Heart left ventricle (tissue), 16 donors: Measurements from ENCODE around the gene LGALS16. TPM values are rescaled to one million over a fixed set of nuclear protein-coding genes. Genes with fewer than 3 reads are reported as not detected.

Experiments
- ATAC-seq, 4 donors: fragments of 200-7000 bp; cut with Tn5 transposase; one replicate each; pipeline ENCODE4 v1.9.1; 2020 to 2022; ENCODE audit warnings: moderate library complexity in 4 of 4, mild to moderate bottlenecking in 3 of 4, moderate number of reproducible peaks in 1 of 4
- DNase-seq, 5 donors: peaks; one replicate each; pipeline ENCODE4 v3.0.0-alpha.2; 2020
- H3K27ac ChIP-seq, 12 donors: fragments of 200-600 bp; sonication (generic) in 4 of 12; one replicate each; pipeline versions ENCODE4 v1.5.0 to v1.8.0; 2016 to 2022; ENCODE audit warnings: mild to moderate bottlenecking in 2 of 12
- H3K27me3 ChIP-seq, 9 donors: fragments of 200-600 bp; sonication (generic) in 2 of 9; one replicate each; pipeline versions ENCODE4 v1.5.1 to v1.8.0; 2016 to 2022; ENCODE audit warnings: mild to moderate bottlenecking in 3 of 9
- H3K36me3 ChIP-seq, 9 donors: fragments of 200-600 bp; sonication (generic) in 2 of 9; one replicate each; pipeline versions ENCODE4 v1.5.0 to v1.8.0; 2018 to 2022; ENCODE audit warnings: mild to moderate bottlenecking in 2 of 9
- H3K4me1 ChIP-seq, 12 donors: fragments of 200-600 bp; sonication (generic) in 4 of 12; one replicate each; pipeline versions ENCODE4 v1.5.0 to v1.8.0; 2016 to 2022; ENCODE audit warnings: mild to moderate bottlenecking in 3 of 12
- H3K4me3 ChIP-seq, 12 donors: fragments of 200-600 bp; sonication (generic) in 4 of 12; one replicate each; pipeline versions ENCODE4 v1.5.0 to v1.8.0; 2017 to 2022; ENCODE audit warnings: mild to moderate bottlenecking in 9 of 12, moderate library complexity in 4 of 12
- H3K9me3 ChIP-seq, 12 donors: fragments of 200-600 bp; sonication (generic) in 4 of 12; one replicate each; pipeline versions ENCODE4 v1.5.0 to v1.8.0; 2016 to 2022; ENCODE audit warnings: mild to moderate bottlenecking in 1 of 12
- CTCF ChIP-seq, 12 donors: fragments of 200-600 bp; sonication (generic) in 4 of 12; IDR thresholded peaks; one replicate each; pipeline versions ENCODE4 v1.5.0 to v1.8.0; 2018 to 2022; ENCODE audit warnings: antibody characterized with exemption in 12 of 12, mild to moderate bottlenecking in 5 of 12
- POLR2A ChIP-seq, 2 donors: fragments of 450-650 bp; IDR thresholded peaks; one replicate each; pipeline ENCODE4 v1.6.1; 2017; ENCODE audit warnings: antibody characterized with exemption in 2 of 2, mild to moderate bottlenecking in 2 of 2, moderate library complexity in 2 of 2
- WGBS, 4 donors: extraction: QIAGEN DNeasy Blood & Tissue Kit in 2 of 4; methylation state at CpG; one replicate each; pipeline versions ENCODE4 v1.1.5 to v1.1.7; 2013 to 2018; 5-methylcytosine and 5-hydroxymethylcytosine counted together
- intact Hi-C, 10 donors: fragments of 100-400 bp; cut with DNase I; formaldehyde crosslinking; loops; one replicate each; pipeline versions ENCODE4 v1.11.1 to v1.14.2; 2022
- polyA plus RNA-seq, 2 donors: library from polyadenylated mRNA; stranded (reverse); fragments of 200-250 nt; gene quantifications; one replicate each; pipeline ENCODE4 v1.2.3, GENCODE V29; 2013
- total RNA-seq, 9 donors: library from RNA; depleted of rRNA in 2 of 9; stranded (reverse); fragments of >200 nt in 2 of 9; fragmentation: NEBNext Ultra II Directional in 3 of 9; extraction: Animal tissue kit (Norgen Biotek cat#: 25700) in 3 of 9; gene quantifications; one replicate each; pipeline versions ENCODE4 v1.1.0 to v1.2.4, GENCODE V29; 2016 to 2023
- donor health status: ischemic (EF 13 %, LVEDD 7.1; RV severe dilation, severe dysfunction).
- donor health status: healthy with polysubstance abuse.
- donor health status: DM: no; HTN: yes; CAD: no.
- donor health status: DM: no; HTN: no; CAD: no.
- donor health status: ischemic (EF 25% LVEDD 6.9; RV normal size, moderate dysfunction).
- donor health status: ischemic (EF 25% LVEDD 5.7; RV mildly dilated, moderate dysfunction).
- donor health status: healthy.
- donor health status: DM: yes; HTN: yes; CAD: no.
- donor health status: ischemic (EF 35%, LVEDD 5.7; RV mildly dilated, moderate dysfunction).
- donor health status: nonischemic (EF 11% LVEDD 7.7; RV severe dilation, severe dysfunction).
- donor health status: DM: yes; HTN: yes; CAD: no.
- donor health status: PGD.
- donor health status: ischemic (EF 29% LVEDD 5.4; RV normal size, mild dysfunction).
- donor health status: nonischemic (EF 23%, LVEDD 6.1; RV moderate dilation, normal function).

Gene LGALS16
- total and polyA plus RNA-seq, 11 donors = not detected

GRCh38 chr19:39692166-39692565 is 36.5 kb downstream of the LGALS16 start:
- TF ChIP-seq POLR2A (IDR thresholded peaks at IDR 0.05) = no peak
- TF ChIP-seq CTCF (IDR thresholded peaks at IDR 0.05) = no peak
- H3K27me3 ChIP-seq = peaks cover 0 to 8% (median 1%) of the 10 kb centered on the region in 9 donors
- ATAC-seq = no peak
- H3K36me3 ChIP-seq = no peaks in the 10 kb centered on the region
- intact Hi-C loops = no loop called here
- H3K4me1 ChIP-seq = no peaks in the 10 kb centered on the region
- peaks cover 0 to 13% (median 0%) of the 10 kb centered on the region in 12 donors for H3K9me3 ChIP-seq
- H3K4me3 ChIP-seq = no peak overlapping the region
- H3K27ac ChIP-seq = no peak overlapping the region
- 74 to 87% (median 78%) methylated on average over 3 of the region's 3 CpGs for WGBS, 4 donors
- no peak for DNase-seq

- WGBS, 4 donors = 65 to 72% (median 69%) methylated on average over 1 of the region's 1 CpG
- Histone ChIP-seq H3K27me3 (peaks cover 0 to 8% (median 3%) of the 10 kb centered on the region in 9 donors), H3K4me1 (no peaks in the 10 kb centered on the region), H3K9me3 (peaks cover 0 to 13% (median 0%) of the 10 kb centered on the region in 12 donors), H3K27ac (no peak overlapping the region), H3K4me3 (no peak overlapping the region), H3K36me3 (no peaks in the 10 kb centered on the region)
- TF ChIP-seq POLR2A (IDR thresholded peaks at IDR 0.05) = no peak
- no peak for TF ChIP-seq CTCF (IDR thresholded peaks at IDR 0.05)
- DNase-seq = no peak
- no peak for ATAC-seq
- intact Hi-C loops = no loop called here
Observed at GRCh38 chr19:39692822-39693221, 37.1 kb downstream of the LGALS16 start.

- H3K36me3 ChIP-seq = no peaks in the 10 kb centered on the region
- H3K4me1 ChIP-seq = no peaks in the 10 kb centered on the region
- H3K27ac ChIP-seq = no peak overlapping the region
- H3K27me3 ChIP-seq = peaks cover 0 to 22% (median 5%) of the 10 kb centered on the region in 9 donors
- no peak for DNase-seq
- H3K4me3 ChIP-seq = no peak overlapping the region
- TF ChIP-seq CTCF (IDR thresholded peaks at IDR 0.05) (no peak), POLR2A (IDR thresholded peaks at IDR 0.05) (no peak)
- H3K9me3 ChIP-seq = no peaks in the 10 kb centered on the region
- WGBS, 4 donors = 61 to 75% (median 67%) methylated on average over 2 of the region's 2 CpGs
- ATAC-seq = no peak
- intact Hi-C loops = no loop called here
Observed at GRCh38 chr19:39695759-39696158, 40.0 kb downstream of the LGALS16 start.

GRCh38 chr19:39696387-39696786 is 40.7 kb downstream of the LGALS16 start:
- TF ChIP-seq POLR2A (IDR thresholded peaks at IDR 0.05) = no peak
- TF ChIP-seq CTCF (IDR thresholded peaks at IDR 0.05) = no peak
- H3K4me3 ChIP-seq = no peak overlapping the region
- 51 to 62% (median 56%) methylated on average over 2 of the region's 2 CpGs for WGBS, 4 donors
- no peak overlapping the region for H3K27ac ChIP-seq
- ATAC-seq (no peak), DNase-seq (no peak)
- no peaks in the 10 kb centered on the region for H3K4me1 ChIP-seq
- intact Hi-C loops = no loop called here
- H3K9me3 ChIP-seq = no peaks in the 10 kb centered on the region
- peaks cover 0 to 25% (median 5%) of the 10 kb centered on the region in 9 donors for H3K27me3 ChIP-seq
- no peaks in the 10 kb centered on the region for H3K36me3 ChIP-seq
